Lung (tissue), 12 donors: ENCODE data around the gene ATXN1. TPM values are rescaled to one million over a fixed set of nuclear protein-coding genes. Genes with fewer than 3 reads are reported as not detected.

ENCODE experiments used
- ATAC-seq: fragments of 200-7000 bp; cut with Tn5 transposase; one replicate; pipeline ENCODE4 v1.9.1; 2020; ENCODE audit warnings: moderate number of reproducible peaks; ENCODE audit not compliant: insufficient read depth, low FRiP score
- DNase-seq, 3 donors: peaks; one replicate each; pipeline ENCODE4 v3.0.0-alpha.2; 2013 to 2017
- H3K27ac ChIP-seq, 2 donors: one replicate each; pipeline ENCODE4 v1.5.1; 2013; ENCODE audit warnings: mild to moderate bottlenecking in 2 of 2, moderate library complexity in 2 of 2, control low read depth in 1 of 2, inconsistent platforms in 1 of 2, low read depth in 1 of 2, low read length in 1 of 2
- H3K27me3 ChIP-seq, 3 donors: one replicate each; pipeline ENCODE4 v1.5.1; 2013; ENCODE audit warnings: low read length in 2 of 3; ENCODE audit not compliant: control insufficient read depth in 3 of 3, insufficient read depth in 3 of 3
- H3K36me3 ChIP-seq, 4 donors: one replicate each; pipeline ENCODE4 v1.5.1; 2013; ENCODE audit warnings: low read length in 4 of 4, mild to moderate bottlenecking in 1 of 4, moderate library complexity in 1 of 4; ENCODE audit not compliant: control insufficient read depth in 4 of 4, insufficient read depth in 4 of 4
- H3K4me1 ChIP-seq, 5 donors: one replicate each; pipeline ENCODE4 v1.5.1; 2013; ENCODE audit warnings: low read length in 5 of 5, mild to moderate bottlenecking in 2 of 5, moderate library complexity in 1 of 5; ENCODE audit not compliant: control insufficient read depth in 5 of 5, insufficient read depth in 5 of 5
- H3K4me3 ChIP-seq: one replicate; pipeline ENCODE4 v1.5.1; 2013; ENCODE audit warnings: mild to moderate bottlenecking, control low read depth, moderate library complexity
- H3K9ac ChIP-seq, 2 donors: one replicate each; pipeline ENCODE4 v1.5.1; 2013; ENCODE audit warnings: low read length in 2 of 2, control low read depth in 1 of 2; ENCODE audit not compliant: insufficient read depth in 1 of 2
- H3K9me3 ChIP-seq, 4 donors: one replicate each; pipeline ENCODE4 v1.5.1; 2013; ENCODE audit warnings: low read length in 3 of 4, mild to moderate bottlenecking in 1 of 4, moderate library complexity in 1 of 4; ENCODE audit not compliant: control insufficient read depth in 4 of 4, insufficient read depth in 3 of 4
- CTCF ChIP-seq: IDR thresholded peaks from 2 replicates; pipeline ENCODE4 v1.5.1; 2012; ENCODE audit warnings: mild to moderate bottlenecking; ENCODE audit errors: control extremely low read depth, extremely low read depth
- WGBS, 2 donors: extraction: QIAGEN DNeasy Blood & Tissue Kit; methylation state at CpG; one replicate each; pipeline ENCODE4 v1.1.7; 2013; 5-methylcytosine and 5-hydroxymethylcytosine counted together
- polyA plus RNA-seq, 2 donors: library from polyadenylated mRNA; stranded (reverse); fragments of 200-250 nt; gene quantifications; one replicate each; pipeline ENCODE4 v1.2.1, GENCODE V29; 2013
- total RNA-seq, 2 donors: library from RNA; depleted of rRNA in 1 of 2; stranded (reverse); fragments of >200 nt in 1 of 2; gene quantifications; one replicate each; pipeline ENCODE4 v1.2.1, GENCODE V29; 2014 to 2021
- donor health status: control.
- donor health status: control.
- donor health status: Bipolar disorder and iron deficiency.
- donor health status: healthy.
- donor health status: DM: yes; HTN: yes; CAD: no.

The ATXN1 gene
- total and polyA plus RNA-seq, 4 donors, result 9.7 to 108 (median 34.9) TPM

GRCh38 chr6:16279243-16279642 lies 482.0 kb downstream of the ATXN1 start:
- peaks cover 0 to 6% (median 2%) of the 10 kb centered on the region in 4 donors for H3K36me3 ChIP-seq
- no peak for DNase-seq
- no peak for TF ChIP-seq CTCF
- no peaks in the 10 kb centered on the region for H3K27me3 ChIP-seq
- WGBS, 2 donors, result 83 to 87% methylated on average over 5 of the region's 5 CpGs
- H3K4me3 ChIP-seq, result no peak overlapping the region
- no peak overlapping the region for H3K9ac ChIP-seq
- no peak for ATAC-seq
- H3K4me1 ChIP-seq, result peaks cover 0 to 10% (median 0%) of the 10 kb centered on the region in 5 donors
- H3K9me3 ChIP-seq, result no peaks in the 10 kb centered on the region
- H3K27ac ChIP-seq, result peak overlapping the region in 1 of 2 donors; percentile 11

- no peaks in the 10 kb centered on the region for H3K27me3 ChIP-seq
- DNase-seq, result no peak
- no peak overlapping the region for H3K4me3 ChIP-seq
- H3K4me1 ChIP-seq, result peaks cover 0 to 11% (median 0%) of the 10 kb centered on the region in 5 donors
- no peak for ATAC-seq
- TF ChIP-seq CTCF, result no peak
- 94 to 96% methylated on average over 9 of the region's 9 CpGs for WGBS, 2 donors
- H3K9ac ChIP-seq, result no peak overlapping the region
- peaks cover 0 to 6% (median 2%) of the 10 kb centered on the region in 4 donors for H3K36me3 ChIP-seq
- peak overlapping the region in 1 of 2 donors; percentile 85 for H3K27ac ChIP-seq
- H3K9me3 ChIP-seq, result no peaks in the 10 kb centered on the region
Observed at GRCh38 chr6:16278750-16279149, 482.5 kb downstream of the ATXN1 start.

DNA sequence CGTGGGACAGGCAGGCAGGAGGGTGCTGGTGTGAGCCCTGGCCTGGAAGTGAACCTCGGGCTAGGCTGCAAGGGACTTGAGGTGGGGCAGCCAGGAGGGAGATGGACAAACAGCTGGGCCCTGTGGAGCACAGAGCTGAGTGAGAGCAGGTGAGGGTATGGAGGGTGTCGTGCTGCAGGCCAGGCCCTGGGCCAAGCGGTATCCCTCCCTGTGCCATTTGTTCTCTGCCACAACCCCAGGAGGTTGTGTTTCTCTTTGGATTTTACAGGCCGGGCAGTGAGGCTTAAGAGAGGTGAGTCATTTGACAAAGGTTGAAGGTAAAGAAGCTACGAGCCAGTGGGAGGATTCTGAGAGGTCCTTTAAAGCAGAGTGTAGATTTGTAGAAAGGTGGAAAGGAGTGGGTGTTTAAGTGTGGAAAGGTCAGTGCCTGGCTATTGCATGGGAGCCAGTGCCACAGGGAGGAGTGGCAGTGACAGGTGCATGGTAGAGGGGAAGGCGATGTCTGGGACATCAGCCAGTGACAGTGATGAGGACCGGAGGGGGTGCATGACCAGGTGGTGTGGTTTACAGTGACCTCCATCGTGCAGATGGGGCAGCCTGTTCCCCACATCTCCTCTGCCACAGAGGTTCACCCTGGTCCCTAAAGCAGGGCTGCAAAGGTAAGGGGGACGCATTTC lies 483.1 kb downstream of the ATXN1 start:
- Histone ChIP-seq H3K9me3 (no peaks in the 10 kb centered on the region), H3K4me1 (peaks cover 0 to 16% (median 4%) of the 10 kb centered on the region in 5 donors), H3K27me3 (no peaks in the 10 kb centered on the region), H3K9ac (no peak overlapping the region), H3K4me3 (no peak overlapping the region), H3K27ac (peak overlapping the region; percentile 13 to 85), H3K36me3 (peaks cover 0 to 6% (median 2%) of the 10 kb centered on the region in 4 donors)
- 83 to 95% methylated on average over 10 of the region's 10 CpGs for WGBS, 2 donors
- peak; percentile 59 for ATAC-seq
- no peak for TF ChIP-seq CTCF
- no peak for DNase-seq
